Brain microvascular endothelial cell (primary cell): ENCODE results near the gene MYL11.

Experiments
- DNase-seq: peaks from one replicate; pipeline ENCODE4 v3.0.0-alpha.2; 2020
- H3K27ac ChIP-seq: fragments of 250-450 bp; sonication (Bioruptor Pico); 2 replicates; pipeline ENCODE4 v1.5.1; 2020; ENCODE audit warnings: mild to moderate bottlenecking, moderate library complexity
- H3K27me3 ChIP-seq: fragments of 250-450 bp; sonication (Bioruptor Pico); replicated peaks from 2 replicates; pipeline ENCODE4 v1.5.1; 2020; ENCODE audit warnings: mild to moderate bottlenecking
- H3K36me3 ChIP-seq: fragments of 250-450 bp; sonication (Bioruptor Pico); replicated peaks from 2 replicates; pipeline ENCODE4 v1.5.1; 2020; ENCODE audit warnings: mild to moderate bottlenecking
- H3K4me3 ChIP-seq: 2 replicates; pipeline ENCODE4 v1.5.1; 2011; ENCODE audit warnings: low read depth, mild to moderate bottlenecking, control low read depth, low read length, moderate library complexity
- in situ Hi-C: cut with HindIII; loops from 2 replicates; pipeline ENCODE4 v1.10.0; 2017; ENCODE audit warnings: low sequenced_read_pairs, low pct_ligation_motif_present
- TF ChIP-seq, protein P1 (sequence below): IDR thresholded peaks from 2 replicates; pipeline ENCODE4 v1.5.1; 2011; ENCODE audit warnings: low read depth, mild to moderate bottlenecking, moderate library complexity, low read length, control low read depth, inconsistent platforms; ENCODE audit errors: missing control alignments

Gene MYL11

GRCh38 chr16:30399435-30400186, 25.0 kb downstream of the MYL11 start:
- TF ChIP-seq, protein P1, sequence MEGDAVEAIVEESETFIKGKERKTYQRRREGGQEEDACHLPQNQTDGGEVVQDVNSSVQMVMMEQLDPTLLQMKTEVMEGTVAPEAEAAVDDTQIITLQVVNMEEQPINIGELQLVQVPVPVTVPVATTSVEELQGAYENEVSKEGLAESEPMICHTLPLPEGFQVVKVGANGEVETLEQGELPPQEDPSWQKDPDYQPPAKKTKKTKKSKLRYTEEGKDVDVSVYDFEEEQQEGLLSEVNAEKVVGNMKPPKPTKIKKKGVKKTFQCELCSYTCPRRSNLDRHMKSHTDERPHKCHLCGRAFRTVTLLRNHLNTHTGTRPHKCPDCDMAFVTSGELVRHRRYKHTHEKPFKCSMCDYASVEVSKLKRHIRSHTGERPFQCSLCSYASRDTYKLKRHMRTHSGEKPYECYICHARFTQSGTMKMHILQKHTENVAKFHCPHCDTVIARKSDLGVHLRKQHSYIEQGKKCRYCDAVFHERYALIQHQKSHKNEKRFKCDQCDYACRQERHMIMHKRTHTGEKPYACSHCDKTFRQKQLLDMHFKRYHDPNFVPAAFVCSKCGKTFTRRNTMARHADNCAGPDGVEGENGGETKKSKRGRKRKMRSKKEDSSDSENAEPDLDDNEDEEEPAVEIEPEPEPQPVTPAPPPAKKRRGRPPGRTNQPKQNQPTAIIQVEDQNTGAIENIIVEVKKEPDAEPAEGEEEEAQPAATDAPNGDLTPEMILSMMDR = no peak

GRCh38 chr16:30401768-30402425, 27.3 kb downstream of the MYL11 start:
- no peaks in the 10 kb centered on the region for H3K27me3 ChIP-seq
- no peak overlapping the region for H3K27ac ChIP-seq
- in situ Hi-C loops = no loop called here
- no peak for DNase-seq
- H3K4me3 ChIP-seq = no peak overlapping the region
- H3K36me3 ChIP-seq = peaks cover 5% of the 10 kb centered on the region
- TF ChIP-seq, protein P1 = no peak

More at GRCh38 chr16:30399435-30400186, 25.0 kb downstream of the MYL11 start:
- in situ Hi-C loops = no loop called here
- H3K36me3 ChIP-seq = peaks cover 5% of the 10 kb centered on the region
- peak overlapping the region; percentile 55 for H3K4me3 ChIP-seq
- DNase-seq = no peak
- peak overlapping the region; percentile 77 for H3K27ac ChIP-seq
- no peaks in the 10 kb centered on the region for H3K27me3 ChIP-seq

GRCh38 chr16:30406795-30407101, 32.1 kb downstream of the MYL11 start:
- TF ChIP-seq, protein P1 = no peak
- Histone ChIP-seq H3K27ac (no peak overlapping the region), H3K4me3 (peak overlapping the region; percentile 71), H3K36me3 (peaks cover 4% of the 10 kb centered on the region), H3K27me3 (no peaks in the 10 kb centered on the region)
- DNase-seq = no peak
- in situ Hi-C loops = no loop called here

DNA sequence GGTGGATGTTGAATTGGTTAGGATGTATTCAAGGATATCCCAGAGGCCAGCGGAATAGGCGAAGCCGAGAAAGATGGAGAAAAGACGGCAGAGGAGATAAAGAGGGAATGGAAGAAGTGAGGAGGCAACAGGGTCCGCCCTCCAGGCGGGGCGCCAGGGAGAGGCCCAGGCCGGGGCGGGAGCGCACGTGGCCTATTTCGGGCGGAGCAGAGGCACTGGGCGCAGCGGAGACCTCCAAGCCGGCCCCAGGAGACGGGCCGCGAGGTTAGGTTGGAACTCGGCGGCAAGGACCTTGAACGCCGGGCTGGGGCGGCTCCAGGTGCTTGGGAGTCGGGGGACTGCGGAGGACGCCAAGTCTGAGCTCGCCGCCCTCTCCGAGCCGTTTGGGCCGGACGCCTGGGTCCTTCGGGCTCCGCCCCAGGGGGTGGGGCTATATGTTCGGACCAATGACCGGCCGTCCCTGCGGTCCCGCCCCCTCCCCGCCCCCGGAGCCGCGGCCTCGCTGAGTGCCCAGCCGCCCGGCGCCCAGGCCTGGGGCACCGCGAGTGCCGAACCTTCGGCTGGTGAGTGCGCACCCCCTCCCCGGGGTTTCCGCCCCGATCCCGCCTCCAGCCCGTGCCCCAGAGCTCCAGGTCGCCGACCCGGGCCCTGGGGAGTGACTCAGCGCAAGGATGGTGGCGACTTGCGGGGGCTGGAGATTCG, 32.7 kb downstream of the MYL11 start, which contains the start of gene ZNF771:
ZNF771 (plus strand) TSS at position 505 of the 702 bp plus-strand sequence. CDS start 448 bp downstream, outside the sequence.
- in situ Hi-C loops = no loop called here
- H3K36me3 ChIP-seq = peaks cover 5% of the 10 kb centered on the region
- peak within 1 kb of the TSS; percentile 57 for H3K27ac ChIP-seq
- H3K27me3 ChIP-seq = no peaks in the 10 kb centered on the region
- peak within 1 kb of the TSS; percentile 71 for H3K4me3 ChIP-seq
- TF ChIP-seq, protein P1 = no peak
- DNase-seq = peak; percentile 74

DNA sequence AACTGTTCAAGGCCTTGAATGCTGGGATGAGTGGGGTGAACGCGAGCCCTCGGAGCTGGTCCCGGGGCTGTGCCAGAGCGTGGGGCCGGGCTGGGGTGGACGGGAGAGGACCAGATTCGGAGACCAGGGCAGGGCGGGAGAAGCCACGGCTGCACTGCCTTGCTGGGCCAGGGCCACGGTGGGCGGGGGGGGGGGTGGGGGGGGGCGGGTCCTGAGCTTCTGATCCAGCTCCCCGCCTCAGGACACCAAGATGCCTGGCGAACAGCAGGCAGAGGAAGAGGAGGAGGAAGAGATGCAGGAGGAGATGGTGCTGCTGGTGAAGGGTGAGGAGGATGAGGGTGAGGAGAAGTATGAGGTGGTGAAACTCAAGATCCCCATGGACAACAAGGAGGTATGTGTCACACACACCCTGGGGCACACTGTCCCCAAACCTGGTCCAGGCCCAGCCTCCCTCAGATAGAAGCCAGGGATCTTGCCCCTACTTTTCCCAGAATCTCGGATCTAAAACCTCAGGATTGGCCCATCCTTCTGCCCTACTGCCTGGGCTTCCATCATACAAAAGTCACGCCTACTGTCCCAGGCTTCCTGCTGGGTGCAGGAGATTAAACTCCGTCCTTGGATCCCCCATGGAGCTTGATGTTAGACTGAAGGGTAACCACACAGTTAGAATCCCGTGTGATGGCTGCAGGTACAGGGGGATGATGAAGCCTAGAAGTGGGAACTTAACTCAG, 33.4 kb downstream of the MYL11 start:
- H3K36me3 ChIP-seq = peaks cover 6% of the 10 kb centered on the region
- no peaks in the 10 kb centered on the region for H3K27me3 ChIP-seq
- DNase-seq = no peak
- TF ChIP-seq, protein P1 = no peak
- peak overlapping the region; percentile 71 for H3K4me3 ChIP-seq
- peak overlapping the region; percentile 57 for H3K27ac ChIP-seq
- in situ Hi-C loops = no loop called here
